IPS-20b (cell line): Measurements from ENCODE around the gene ALPK1.

ENCODE experiments used
- H3K27ac ChIP-seq: one replicate; pipeline ENCODE4 v1.5.1; 2013; ENCODE audit warnings: low read length
- H3K27me3 ChIP-seq: 2 replicates; pipeline ENCODE4 v1.6.1; 2013; ENCODE audit warnings: mild to moderate bottlenecking, low read length, inconsistent platforms; ENCODE audit not compliant: insufficient read depth
- H3K36me3 ChIP-seq: 2 replicates; pipeline ENCODE4 v1.6.1; 2013; ENCODE audit warnings: low read depth, mild to moderate bottlenecking, inconsistent platforms, low read length, moderate library complexity; ENCODE audit not compliant: insufficient read depth
- H3K4me1 ChIP-seq: 2 replicates; pipeline ENCODE4 v1.6.1; 2013; ENCODE audit warnings: mild to moderate bottlenecking, control low read depth, inconsistent platforms, low read length, moderate library complexity; ENCODE audit not compliant: insufficient read depth
- H3K4me3 ChIP-seq: 2 replicates; pipeline ENCODE4 v1.5.1; 2013; ENCODE audit warnings: mild to moderate bottlenecking, low read length, inconsistent platforms
- H3K9ac ChIP-seq: 2 replicates; pipeline ENCODE4 v1.6.1; 2013; ENCODE audit warnings: low read depth, mild to moderate bottlenecking, inconsistent platforms, low read length, moderate library complexity
- H3K9me3 ChIP-seq: 2 replicates; pipeline ENCODE4 v1.6.1; 2013; ENCODE audit warnings: mild to moderate bottlenecking, low read depth, low read length, inconsistent platforms; ENCODE audit not compliant: insufficient read depth

The ALPK1 gene

GRCh38 chr4:112343330-112344080, 46.3 kb downstream of the ALPK1 start:
- Histone ChIP-seq H3K4me3 (peak overlapping the region; percentile 56), H3K9me3 (no peaks in the 10 kb centered on the region), H3K27me3 (peaks cover 57% of the 10 kb centered on the region), H3K4me1 (peaks cover 31% of the 10 kb centered on the region), H3K36me3 (no peaks in the 10 kb centered on the region), H3K9ac (no peak overlapping the region; the same call in 1 of the 2 replicates), H3K27ac (no peak overlapping the region)

GRCh38 chr4:112348488-112349158, 51.5 kb downstream of the ALPK1 start:
- no peak overlapping the region for H3K27ac ChIP-seq
- no peaks in the 10 kb centered on the region for H3K36me3 ChIP-seq
- peaks cover 24% of the 10 kb centered on the region for H3K27me3 ChIP-seq
- H3K4me3 ChIP-seq: no peak overlapping the region
- H3K9me3 ChIP-seq: no peaks in the 10 kb centered on the region
- H3K9ac ChIP-seq: no peak overlapping the region
- peaks cover 7% of the 10 kb centered on the region for H3K4me1 ChIP-seq

- H3K27me3 ChIP-seq: peaks cover 6% of the 10 kb centered on the region; the same call in 1 of the 2 replicates
- no peaks in the 10 kb centered on the region for H3K36me3 ChIP-seq
- no peak overlapping the region for H3K9ac ChIP-seq
- no peak overlapping the region for H3K27ac ChIP-seq
- no peak overlapping the region for H3K4me3 ChIP-seq
- no peaks in the 10 kb centered on the region for H3K9me3 ChIP-seq
- no peaks in the 10 kb centered on the region for H3K4me1 ChIP-seq
Observed at GRCh38 chr4:112352736-112353135, 55.6 kb downstream of the ALPK1 start.

GRCh38 chr4:112355662-112356061, 58.5 kb downstream of the ALPK1 start:
- no peaks in the 10 kb centered on the region for H3K27me3 ChIP-seq
- H3K9ac ChIP-seq: no peak overlapping the region
- H3K4me1 ChIP-seq: no peaks in the 10 kb centered on the region
- H3K27ac ChIP-seq: no peak overlapping the region
- H3K36me3 ChIP-seq: no peaks in the 10 kb centered on the region
- no peak overlapping the region for H3K4me3 ChIP-seq
- H3K9me3 ChIP-seq: no peaks in the 10 kb centered on the region

- no peak overlapping the region for H3K27ac ChIP-seq
- H3K9ac ChIP-seq: no peak overlapping the region
- H3K4me1 ChIP-seq: no peaks in the 10 kb centered on the region; the same call in 1 of the 2 replicates
- H3K27me3 ChIP-seq: no peaks in the 10 kb centered on the region
- no peaks in the 10 kb centered on the region for H3K9me3 ChIP-seq
- no peaks in the 10 kb centered on the region for H3K36me3 ChIP-seq
- H3K4me3 ChIP-seq: no peak overlapping the region
Observed at GRCh38 chr4:112357453-112357852, 60.3 kb downstream of the ALPK1 start.

- no peaks in the 10 kb centered on the region for H3K9me3 ChIP-seq
- no peak overlapping the region for H3K9ac ChIP-seq
- no peaks in the 10 kb centered on the region for H3K36me3 ChIP-seq
- no peaks in the 10 kb centered on the region for H3K27me3 ChIP-seq
- no peaks in the 10 kb centered on the region; the same call in 1 of the 2 replicates for H3K4me1 ChIP-seq
- no peak overlapping the region for H3K4me3 ChIP-seq
- no peak overlapping the region for H3K27ac ChIP-seq
Observed at GRCh38 chr4:112357897-112358296, 60.7 kb downstream of the ALPK1 start.

GRCh38 chr4:112358415-112358814, 61.2 kb downstream of the ALPK1 start:
- H3K9me3 ChIP-seq: no peaks in the 10 kb centered on the region
- no peak overlapping the region for H3K9ac ChIP-seq
- H3K27ac ChIP-seq: no peak overlapping the region
- no peaks in the 10 kb centered on the region for H3K36me3 ChIP-seq
- H3K4me3 ChIP-seq: no peak overlapping the region
- no peaks in the 10 kb centered on the region for H3K27me3 ChIP-seq
- H3K4me1 ChIP-seq: no peaks in the 10 kb centered on the region; the same call in 1 of the 2 replicates

GRCh38 chr4:112358952-112359749, 62.0 kb downstream of the ALPK1 start:
- Histone ChIP-seq H3K36me3 (no peaks in the 10 kb centered on the region), H3K9ac (no peak overlapping the region), H3K9me3 (no peaks in the 10 kb centered on the region)

GRCh38 chr4:112361181-112361791, 64.1 kb downstream of the ALPK1 start:
- Histone ChIP-seq H3K4me1 (no peaks in the 10 kb centered on the region; the same call in 1 of the 2 replicates), H3K9ac (peak overlapping the region; percentile 56; the same call in 1 of the 2 replicates), H3K27me3 (no peaks in the 10 kb centered on the region), H3K36me3 (no peaks in the 10 kb centered on the region), H3K4me3 (peak overlapping the region; percentile 41; the same call in 1 of the 2 replicates), H3K9me3 (no peaks in the 10 kb centered on the region), H3K27ac (no peak overlapping the region)

More at GRCh38 chr4:112358952-112359749, 62.0 kb downstream of the ALPK1 start:
- no peaks in the 10 kb centered on the region for H3K27me3 ChIP-seq
- no peaks in the 10 kb centered on the region; the same call in 1 of the 2 replicates for H3K4me1 ChIP-seq
- no peak overlapping the region for H3K27ac ChIP-seq
- H3K4me3 ChIP-seq: no peak overlapping the region

GRCh38 chr4:112370466-112370865, 73.3 kb downstream of the ALPK1 start:
- Histone ChIP-seq H3K4me1 (no peaks in the 10 kb centered on the region; the same call in 1 of the 2 replicates), H3K9ac (no peak overlapping the region), H3K9me3 (no peaks in the 10 kb centered on the region), H3K27ac (no peak overlapping the region), H3K27me3 (no peaks in the 10 kb centered on the region), H3K4me3 (no peak overlapping the region), H3K36me3 (no peaks in the 10 kb centered on the region)

- no peak overlapping the region for H3K27ac ChIP-seq
- H3K9ac ChIP-seq: no peak overlapping the region
- no peak overlapping the region for H3K4me3 ChIP-seq
- no peaks in the 10 kb centered on the region for H3K27me3 ChIP-seq
- no peaks in the 10 kb centered on the region; the same call in 1 of the 2 replicates for H3K4me1 ChIP-seq
- H3K9me3 ChIP-seq: no peaks in the 10 kb centered on the region
- H3K36me3 ChIP-seq: no peaks in the 10 kb centered on the region
Observed at GRCh38 chr4:112371361-112371760, 74.2 kb downstream of the ALPK1 start.
